Liver (tissue), 9 donors: ENCODE measurements around the gene PTMS. TPM values are rescaled to one million over a fixed set of nuclear protein-coding genes. Genes with fewer than 3 reads are reported as not detected.

ENCODE experiments used
- DNase-seq: peaks from one replicate; pipeline ENCODE4 v3.0.0-alpha.2; 2017; ENCODE audit warnings: low spot score
- H3K27ac ChIP-seq, 2 donors: one replicate each; pipeline ENCODE4 v1.7.0; 2013; ENCODE audit warnings: inconsistent platforms in 2 of 2, low read length in 2 of 2, control low read depth in 1 of 2, low read depth in 1 of 2, mild to moderate bottlenecking in 1 of 2
- H3K27me3 ChIP-seq, 4 donors: one replicate each; pipeline versions ENCODE4 v1.6.1 to v1.7.0; 2013; ENCODE audit warnings: low read length in 3 of 4, inconsistent platforms in 1 of 4, mild to moderate bottlenecking in 1 of 4, moderate library complexity in 1 of 4; ENCODE audit not compliant: control insufficient read depth in 4 of 4, insufficient read depth in 4 of 4
- H3K36me3 ChIP-seq, 4 donors: one replicate each; pipeline versions ENCODE4 v1.6.1 to v1.7.0; 2013; ENCODE audit warnings: low read length in 3 of 4, mild to moderate bottlenecking in 3 of 4, low read depth in 1 of 4, moderate library complexity in 1 of 4; ENCODE audit not compliant: control insufficient read depth in 4 of 4, insufficient read depth in 3 of 4
- H3K4me1 ChIP-seq, 4 donors: one replicate each; pipeline versions ENCODE4 v1.6.1 to v1.7.0; 2013; ENCODE audit warnings: low read length in 3 of 4, mild to moderate bottlenecking in 3 of 4, moderate library complexity in 1 of 4; ENCODE audit not compliant: control insufficient read depth in 4 of 4, insufficient read depth in 4 of 4
- H3K4me3 ChIP-seq, 3 donors: one replicate each; pipeline versions ENCODE4 v1.6.1 to v1.7.0; 2013; ENCODE audit warnings: low read length in 3 of 3, control low read depth in 1 of 3, low read depth in 1 of 3, mild to moderate bottlenecking in 1 of 3
- H3K9ac ChIP-seq, 2 donors: one replicate each; pipeline ENCODE4 v1.7.0; 2013; ENCODE audit warnings: low read length in 2 of 2, mild to moderate bottlenecking in 2 of 2, moderate library complexity in 2 of 2, control low read depth in 1 of 2, low read depth in 1 of 2
- H3K9me3 ChIP-seq, 4 donors: one replicate each; pipeline versions ENCODE4 v1.6.1 to v1.7.0; 2013; ENCODE audit warnings: low read length in 3 of 4; ENCODE audit not compliant: control insufficient read depth in 4 of 4
- EGR1 ChIP-seq, 2 donors: IDR thresholded peaks; 2 replicates each; pipeline ENCODE4 v1.6.1; 2016 to 2018; ENCODE audit warnings: antibody characterized with exemption in 2 of 2, low read depth in 2 of 2
- FOXA1 ChIP-seq: IDR thresholded peaks from 2 replicates; pipeline ENCODE4 v1.6.1; 2016; ENCODE audit warnings: antibody characterized with exemption
- FOXA2 ChIP-seq: IDR thresholded peaks from 2 replicates; pipeline ENCODE4 v1.6.1; 2016; ENCODE audit warnings: antibody characterized with exemption
- GABPA ChIP-seq, 2 donors: IDR thresholded peaks in 1 of 2; conservative IDR thresholded peaks in 1 of 2; 2 replicates each; pipeline ENCODE4 v1.6.1; 2016; ENCODE audit warnings: antibody characterized with exemption in 2 of 2, mild to moderate bottlenecking in 1 of 2, moderate library complexity in 1 of 2
- HNF4A ChIP-seq, 2 donors: conservative IDR thresholded peaks; 2 replicates each; pipeline ENCODE4 v1.6.1; 2016; ENCODE audit warnings: antibody characterized with exemption in 2 of 2, mild to moderate bottlenecking in 2 of 2
- HNF4G ChIP-seq: IDR thresholded peaks from 2 replicates; pipeline ENCODE4 v1.6.1; 2016; ENCODE audit warnings: antibody characterized with exemption
- JUND ChIP-seq, 2 donors: IDR thresholded peaks; 2 replicates each; pipeline ENCODE4 v1.6.1; 2016; ENCODE audit warnings: antibody characterized with exemption in 2 of 2
- NR2F2 ChIP-seq: IDR thresholded peaks from 2 replicates; pipeline ENCODE4 v1.6.1; 2016; ENCODE audit warnings: antibody characterized with exemption
- RAD21 ChIP-seq, 2 donors: IDR thresholded peaks; 2 replicates each; pipeline ENCODE4 v1.6.1; 2016; ENCODE audit warnings: antibody characterized with exemption in 2 of 2, mild to moderate bottlenecking in 2 of 2
- RXRA ChIP-seq, 2 donors: IDR thresholded peaks; 2 replicates each; pipeline ENCODE4 v1.6.1; 2017 to 2018; ENCODE audit warnings: antibody characterized with exemption in 2 of 2, mild to moderate bottlenecking in 1 of 2
- SP1 ChIP-seq: IDR thresholded peaks from 2 replicates; pipeline ENCODE4 v1.6.1; 2018; ENCODE audit warnings: antibody characterized with exemption, mild to moderate bottlenecking
- TAF1 ChIP-seq: conservative IDR thresholded peaks from 2 replicates; pipeline ENCODE4 v1.6.1; 2016; ENCODE audit warnings: antibody characterized with exemption, mild to moderate bottlenecking
- YY1 ChIP-seq: IDR thresholded peaks from 2 replicates; pipeline ENCODE4 v1.6.1; 2016; ENCODE audit warnings: antibody characterized with exemption, mild to moderate bottlenecking
- WGBS: extraction: QIAGEN DNeasy Blood & Tissue Kit; methylation state at CpG from one replicate; pipeline ENCODE4 v1.1.7; 2013; 5-methylcytosine and 5-hydroxymethylcytosine counted together
- polyA plus RNA-seq, 2 donors: library from polyadenylated mRNA; stranded (reverse) in 1 of 2; unstranded in 1 of 2; fragments of 200-250 nt in 1 of 2; fragments of >200 nt in 1 of 2; fragmentation: Nextera tagmentation in 1 of 2; extraction: Ambion mirVana in 1 of 2; gene quantifications; one replicate each; pipeline versions ENCODE4 v1.2.1 to v1.2.3, GENCODE V29; 2013 to 2015
- total RNA-seq, 2 donors: library from RNA; depleted of rRNA; stranded (reverse); fragments of >200 nt; gene quantifications; one replicate each; pipeline ENCODE4 v1.2.3, GENCODE V29; 2014
- TF ChIP-seq, protein P1 (sequence below): fragments of 150-350 bp; IDR thresholded peaks from 2 replicates; pipeline ENCODE4 v1.5.1; 2017; ENCODE audit warnings: improper control_type of control experiment, low read depth, low read length; ENCODE audit not compliant: missing input control
- TF ChIP-seq, protein P2 (sequence below): IDR thresholded peaks from 2 replicates; pipeline ENCODE4 v1.6.1; 2016; ENCODE audit warnings: antibody characterized with exemption
- TF ChIP-seq, protein P3 (sequence below): IDR thresholded peaks from 2 replicates; pipeline ENCODE4 v1.6.1; 2016; ENCODE audit warnings: antibody characterized with exemption
- TF ChIP-seq, protein P4 (sequence below): IDR thresholded peaks from 2 replicates; pipeline ENCODE4 v1.6.1; 2016; ENCODE audit warnings: antibody characterized with exemption
- donor health status: healthy.
- donor health status: healthy.
- donor health status: healthy.
- donor health status: healthy.
- donor health status: healthy.

The PTMS gene
- total and polyA plus RNA-seq, 4 donors, result 26.3 to 261 (median 104) TPM

DNA sequence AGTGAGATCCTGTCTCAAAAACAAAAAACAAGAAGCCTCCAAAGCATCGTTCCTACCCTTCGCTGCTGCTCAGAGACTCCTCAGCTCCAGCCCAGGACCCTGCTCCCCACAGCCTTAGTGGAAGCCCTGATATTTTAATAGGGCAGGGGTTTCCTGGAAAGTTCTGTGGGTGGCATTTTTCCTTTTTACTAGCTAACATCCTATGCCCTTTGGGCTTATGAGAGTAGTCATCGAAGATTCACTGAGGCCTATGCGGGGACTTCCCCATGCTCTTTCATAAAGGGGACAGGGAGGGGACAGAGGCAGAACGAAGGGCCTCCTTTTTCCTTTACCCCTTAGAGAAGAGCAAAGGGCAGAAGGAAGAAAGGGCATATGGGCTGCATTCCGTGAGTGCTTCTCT lies 14.4 kb downstream of the PTMS start:
- Histone ChIP-seq H3K9me3 (no peaks in the 10 kb centered on the region), H3K27me3 (no peaks in the 10 kb centered on the region), H3K4me1 (peaks cover 5 to 56% (median 46%) of the 10 kb centered on the region in 4 donors), H3K9ac (no peak overlapping the region), H3K4me3 (no peak overlapping the region), H3K27ac (peak overlapping the region; percentile 50 to 90), H3K36me3 (peaks cover 0 to 3% (median 0%) of the 10 kb centered on the region in 4 donors)
- DNase-seq, result no peak
- WGBS, result 90% methylated on average over 6 of the region's 6 CpGs
- TF ChIP-seq YY1 (no peak), GABPA (IDR thresholded peaks at IDR 0.05 in 1 of 2, conservative IDR thresholded peaks at IDR 0.05 in 1 of 2) (no peak), NR2F2 (no peak), FOXA2 (no peak), EGR1 (IDR thresholded peaks at IDR 0.05; ENCODE audit: low read depth in 2 of 2) (no peak), SP1 (no peak), RAD21 (IDR thresholded peaks at IDR 0.05) (no peak), JUND (IDR thresholded peaks at IDR 0.05) (no peak), HNF4G (no peak), TAF1 (no peak), RXRA (IDR thresholded peaks at IDR 0.05) (no peak)

DNA sequence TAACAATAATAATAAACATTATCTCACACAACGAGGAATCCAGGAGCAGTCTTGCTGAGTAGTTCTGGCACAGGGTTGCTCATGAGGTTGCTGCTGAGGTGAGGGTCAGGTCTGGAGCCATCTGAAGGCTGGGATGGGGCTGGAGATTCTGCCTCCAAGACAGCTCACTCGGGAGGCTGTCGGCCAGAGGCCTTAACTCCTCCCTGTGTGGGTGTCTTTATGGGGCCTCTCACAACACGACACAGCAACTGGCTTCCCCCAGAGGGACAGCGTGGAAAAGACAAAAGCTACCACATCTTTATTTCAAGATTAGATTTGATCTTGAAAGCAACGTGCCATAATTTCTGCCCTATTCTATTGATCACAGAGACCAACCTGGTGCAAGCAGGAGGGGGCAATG lies 16.0 kb downstream of the PTMS start:
- Histone ChIP-seq H3K27ac (no peak overlapping the region), H3K27me3 (no peaks in the 10 kb centered on the region), H3K9ac (no peak overlapping the region), H3K4me1 (peaks cover 1 to 40% (median 31%) of the 10 kb centered on the region in 4 donors), H3K4me3 (no peak overlapping the region), H3K36me3 (no peaks in the 10 kb centered on the region), H3K9me3 (no peaks in the 10 kb centered on the region)
- no peak for DNase-seq
- TF ChIP-seq TAF1 (no peak), FOXA2 (no peak), FOXA1 (no peak)
- TF ChIP-seq, protein P1, sequence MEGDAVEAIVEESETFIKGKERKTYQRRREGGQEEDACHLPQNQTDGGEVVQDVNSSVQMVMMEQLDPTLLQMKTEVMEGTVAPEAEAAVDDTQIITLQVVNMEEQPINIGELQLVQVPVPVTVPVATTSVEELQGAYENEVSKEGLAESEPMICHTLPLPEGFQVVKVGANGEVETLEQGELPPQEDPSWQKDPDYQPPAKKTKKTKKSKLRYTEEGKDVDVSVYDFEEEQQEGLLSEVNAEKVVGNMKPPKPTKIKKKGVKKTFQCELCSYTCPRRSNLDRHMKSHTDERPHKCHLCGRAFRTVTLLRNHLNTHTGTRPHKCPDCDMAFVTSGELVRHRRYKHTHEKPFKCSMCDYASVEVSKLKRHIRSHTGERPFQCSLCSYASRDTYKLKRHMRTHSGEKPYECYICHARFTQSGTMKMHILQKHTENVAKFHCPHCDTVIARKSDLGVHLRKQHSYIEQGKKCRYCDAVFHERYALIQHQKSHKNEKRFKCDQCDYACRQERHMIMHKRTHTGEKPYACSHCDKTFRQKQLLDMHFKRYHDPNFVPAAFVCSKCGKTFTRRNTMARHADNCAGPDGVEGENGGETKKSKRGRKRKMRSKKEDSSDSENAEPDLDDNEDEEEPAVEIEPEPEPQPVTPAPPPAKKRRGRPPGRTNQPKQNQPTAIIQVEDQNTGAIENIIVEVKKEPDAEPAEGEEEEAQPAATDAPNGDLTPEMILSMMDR, result no peak
- TF ChIP-seq, protein P2, sequence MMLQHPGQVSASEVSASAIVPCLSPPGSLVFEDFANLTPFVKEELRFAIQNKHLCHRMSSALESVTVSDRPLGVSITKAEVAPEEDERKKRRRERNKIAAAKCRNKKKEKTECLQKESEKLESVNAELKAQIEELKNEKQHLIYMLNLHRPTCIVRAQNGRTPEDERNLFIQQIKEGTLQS, result no peak
- TF ChIP-seq, protein P3, sequence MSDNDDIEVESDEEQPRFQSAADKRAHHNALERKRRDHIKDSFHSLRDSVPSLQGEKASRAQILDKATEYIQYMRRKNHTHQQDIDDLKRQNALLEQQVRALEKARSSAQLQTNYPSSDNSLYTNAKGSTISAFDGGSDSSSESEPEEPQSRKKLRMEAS, result no peak
- WGBS, result 92% methylated on average over 6 of the region's 6 CpGs

DNA sequence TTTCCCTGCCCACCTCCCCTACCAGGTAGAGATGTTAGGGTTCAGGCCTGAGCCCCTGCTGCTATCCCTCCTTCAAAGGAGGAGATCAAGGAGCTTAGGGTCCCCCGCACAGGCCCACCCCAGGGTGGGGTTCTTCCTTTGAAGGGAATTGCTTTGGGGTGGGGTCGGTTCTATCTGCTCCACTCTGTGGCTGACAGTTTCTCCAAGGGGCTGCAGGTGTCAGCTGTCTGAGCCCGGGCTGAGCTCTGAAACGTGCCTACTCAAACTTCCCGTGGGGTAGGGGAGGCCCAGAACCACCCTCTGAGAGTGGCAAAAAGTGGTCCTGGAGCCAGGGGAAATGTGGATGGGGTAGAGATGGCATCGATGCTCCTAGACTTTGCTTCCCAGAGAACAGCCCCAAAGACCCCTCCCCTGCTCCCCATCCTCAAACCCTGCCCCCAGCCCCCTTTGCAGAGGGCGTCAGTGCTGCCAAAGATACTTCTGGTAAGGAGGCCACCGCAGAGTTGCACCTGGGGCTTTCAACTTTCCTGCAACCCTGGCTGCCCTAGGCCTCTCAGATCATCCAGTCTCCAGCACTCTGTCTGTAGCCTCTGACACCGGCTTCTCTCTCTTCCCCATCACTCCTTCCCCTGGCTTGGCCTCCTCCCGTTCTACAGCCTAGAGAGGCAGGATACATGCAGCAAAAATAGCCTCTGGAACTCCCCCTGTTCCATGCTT lies 16.8 kb downstream of the PTMS start:
- Histone ChIP-seq H3K27ac (no peak overlapping the region), H3K4me3 (no peak overlapping the region), H3K9ac (no peak overlapping the region), H3K4me1 (peaks cover 1 to 31% (median 22%) of the 10 kb centered on the region in 4 donors), H3K27me3 (no peaks in the 10 kb centered on the region), H3K9me3 (no peaks in the 10 kb centered on the region), H3K36me3 (no peaks in the 10 kb centered on the region)
- WGBS, result 88% methylated on average over 10 of the region's 10 CpGs
- DNase-seq, result no peak
- TF ChIP-seq EGR1 (IDR thresholded peaks at IDR 0.05; ENCODE audit: low read depth in 2 of 2) (no peak), HNF4G (no peak), RXRA (IDR thresholded peaks at IDR 0.05) (no peak), HNF4A (conservative IDR thresholded peaks at IDR 0.05) (no peak), FOXA2 (no peak), RAD21 (IDR thresholded peaks at IDR 0.05) (no peak)
- TF ChIP-seq, protein P1, result no peak
- TF ChIP-seq, protein P3, result no peak
- TF ChIP-seq, protein P4, sequence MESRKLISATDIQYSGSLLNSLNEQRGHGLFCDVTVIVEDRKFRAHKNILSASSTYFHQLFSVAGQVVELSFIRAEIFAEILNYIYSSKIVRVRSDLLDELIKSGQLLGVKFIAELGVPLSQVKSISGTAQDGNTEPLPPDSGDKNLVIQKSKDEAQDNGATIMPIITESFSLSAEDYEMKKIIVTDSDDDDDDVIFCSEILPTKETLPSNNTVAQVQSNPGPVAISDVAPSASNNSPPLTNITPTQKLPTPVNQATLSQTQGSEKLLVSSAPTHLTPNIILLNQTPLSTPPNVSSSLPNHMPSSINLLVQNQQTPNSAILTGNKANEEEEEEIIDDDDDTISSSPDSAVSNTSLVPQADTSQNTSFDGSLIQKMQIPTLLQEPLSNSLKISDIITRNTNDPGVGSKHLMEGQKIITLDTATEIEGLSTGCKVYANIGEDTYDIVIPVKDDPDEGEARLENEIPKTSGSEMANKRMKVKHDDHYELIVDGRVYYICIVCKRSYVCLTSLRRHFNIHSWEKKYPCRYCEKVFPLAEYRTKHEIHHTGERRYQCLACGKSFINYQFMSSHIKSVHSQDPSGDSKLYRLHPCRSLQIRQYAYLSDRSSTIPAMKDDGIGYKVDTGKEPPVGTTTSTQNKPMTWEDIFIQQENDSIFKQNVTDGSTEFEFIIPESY, result no peak
- TF ChIP-seq, protein P2, result no peak
